Activated CD4-positive, alpha-beta T cell treated with anti-CD3 and anti-CD28 coated beads, Interleukin-2, amount 50 U/mL, for 48 hours (primary cell): ENCODE results near the gene LHFPL4.
"Not testable (repeated sequence)": the region's sequence is repeated elsewhere in the genome, so short reads cannot be mapped to it uniquely, and the experiment has no call there.

Source experiments
- DNase-seq, 2 experiments: peaks; one replicate each; pipeline ENCODE4 v3.0.0-alpha.2; 2020

LHFPL4 gene

DNA sequence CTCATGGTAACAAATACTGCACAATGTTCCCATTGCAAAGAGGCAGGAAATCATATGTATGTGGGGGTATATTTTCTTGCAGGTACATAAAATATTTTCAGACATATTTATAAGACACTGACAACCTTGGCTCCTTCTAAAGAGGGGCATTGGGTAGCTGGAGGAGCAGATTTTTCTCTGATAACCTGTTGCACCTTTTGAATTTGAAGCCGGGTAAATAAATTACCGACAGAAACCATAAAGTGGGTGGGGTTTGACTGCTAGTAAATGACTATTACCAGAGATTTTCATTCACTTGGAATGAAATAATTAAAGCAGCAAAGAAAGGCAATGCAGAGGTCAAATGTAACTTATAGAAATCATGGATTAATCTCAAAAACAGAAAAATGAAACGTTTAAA is 19.2 kb downstream of the LHFPL4 start:
- DNase-seq, result no peak

- DNase-seq, result no peak
Measured at GRCh38 chr3:9525078-9525477, 28.5 kb downstream of the LHFPL4 start.

DNA sequence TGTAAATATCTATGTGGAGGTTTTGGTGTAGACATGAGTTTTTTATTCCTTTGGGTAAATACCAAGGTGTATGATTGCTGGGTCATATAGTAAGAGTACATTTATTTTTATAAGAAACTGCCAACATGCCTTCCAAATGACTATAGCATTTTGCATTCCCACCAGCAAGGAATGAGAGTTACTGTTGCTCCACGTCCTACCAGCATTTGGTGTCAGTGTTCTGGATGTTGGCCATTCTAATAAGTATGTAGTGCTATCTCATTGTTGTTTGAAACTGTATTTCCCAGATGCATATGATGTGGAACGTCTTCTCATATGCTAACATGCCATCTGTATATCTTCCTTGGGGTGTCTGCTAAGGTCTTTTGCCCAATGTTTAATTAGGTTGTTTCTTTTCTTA is 38.7 kb downstream of the LHFPL4 start:
- no peak for DNase-seq

DNA sequence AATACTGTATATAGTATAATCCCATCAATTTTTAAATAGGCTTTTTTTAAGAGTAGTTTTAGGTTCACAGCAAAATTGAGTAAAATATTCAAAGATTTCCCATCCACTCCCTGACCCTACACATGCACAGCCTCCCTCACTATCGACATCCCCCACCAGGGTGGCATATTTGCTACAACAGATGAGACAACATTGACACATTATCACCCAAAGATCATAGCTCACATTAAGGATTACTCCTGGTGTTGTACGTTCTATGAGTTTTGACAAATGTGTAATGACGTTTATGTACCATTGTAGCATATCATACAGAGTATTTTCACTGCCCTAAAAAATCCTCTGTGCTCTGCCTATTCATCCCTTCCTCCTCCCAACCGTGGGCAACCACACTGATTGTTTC is 39.3 kb downstream of the LHFPL4 start:
- no peak for DNase-seq

- no peak for DNase-seq
Measured at GRCh38 chr3:9512456-9513045, 41.1 kb downstream of the LHFPL4 start.

- no peak for DNase-seq
Measured at GRCh38 chr3:9508781-9509180, 44.8 kb downstream of the LHFPL4 start.

GRCh38 chr3:9507586-9508578 is 45.7 kb downstream of the LHFPL4 start:
- DNase-seq, result no peak

DNA sequence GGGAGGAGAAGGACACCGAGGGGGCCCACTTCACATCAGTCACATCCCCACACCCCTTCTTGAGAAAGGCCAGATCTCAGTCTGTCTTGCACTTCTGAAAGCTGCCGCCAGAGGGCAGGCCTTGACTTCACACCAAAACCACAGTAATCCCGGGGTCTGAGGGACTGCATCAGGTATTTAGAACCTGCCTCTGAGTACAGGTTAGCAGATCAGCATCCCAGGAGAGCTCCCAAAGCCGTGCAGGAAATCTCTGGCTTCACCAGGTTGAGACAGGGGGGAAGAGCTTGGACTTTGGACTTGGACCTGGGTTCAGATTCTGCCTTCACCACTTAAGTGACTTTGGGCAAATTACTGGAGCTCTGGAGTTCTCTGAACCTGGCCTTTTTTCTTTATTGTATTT is 50.3 kb downstream of the LHFPL4 start:
- peak; percentile 80 to 85 for DNase-seq

DNA sequence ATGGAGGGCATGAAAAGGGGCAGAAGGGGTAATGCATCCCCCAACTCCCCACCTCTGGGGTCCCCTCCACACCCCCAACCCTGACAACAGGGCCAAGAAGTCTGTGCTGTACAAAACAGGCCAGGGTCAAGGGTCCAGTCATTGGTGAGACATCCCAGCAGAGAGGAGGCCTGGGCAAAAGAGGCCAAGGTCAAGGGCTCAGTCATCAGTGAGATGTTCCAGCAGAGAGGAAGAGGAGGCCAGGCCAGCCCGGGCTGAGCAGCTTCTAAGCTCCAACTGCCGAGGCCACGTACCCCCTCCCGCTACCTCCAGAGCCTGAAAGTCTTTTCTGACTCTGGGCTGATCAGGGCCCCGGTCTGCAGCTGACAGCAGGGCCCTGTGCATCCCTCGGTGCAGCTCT is 52.4 kb downstream of the LHFPL4 start:
- no peak for DNase-seq

DNA sequence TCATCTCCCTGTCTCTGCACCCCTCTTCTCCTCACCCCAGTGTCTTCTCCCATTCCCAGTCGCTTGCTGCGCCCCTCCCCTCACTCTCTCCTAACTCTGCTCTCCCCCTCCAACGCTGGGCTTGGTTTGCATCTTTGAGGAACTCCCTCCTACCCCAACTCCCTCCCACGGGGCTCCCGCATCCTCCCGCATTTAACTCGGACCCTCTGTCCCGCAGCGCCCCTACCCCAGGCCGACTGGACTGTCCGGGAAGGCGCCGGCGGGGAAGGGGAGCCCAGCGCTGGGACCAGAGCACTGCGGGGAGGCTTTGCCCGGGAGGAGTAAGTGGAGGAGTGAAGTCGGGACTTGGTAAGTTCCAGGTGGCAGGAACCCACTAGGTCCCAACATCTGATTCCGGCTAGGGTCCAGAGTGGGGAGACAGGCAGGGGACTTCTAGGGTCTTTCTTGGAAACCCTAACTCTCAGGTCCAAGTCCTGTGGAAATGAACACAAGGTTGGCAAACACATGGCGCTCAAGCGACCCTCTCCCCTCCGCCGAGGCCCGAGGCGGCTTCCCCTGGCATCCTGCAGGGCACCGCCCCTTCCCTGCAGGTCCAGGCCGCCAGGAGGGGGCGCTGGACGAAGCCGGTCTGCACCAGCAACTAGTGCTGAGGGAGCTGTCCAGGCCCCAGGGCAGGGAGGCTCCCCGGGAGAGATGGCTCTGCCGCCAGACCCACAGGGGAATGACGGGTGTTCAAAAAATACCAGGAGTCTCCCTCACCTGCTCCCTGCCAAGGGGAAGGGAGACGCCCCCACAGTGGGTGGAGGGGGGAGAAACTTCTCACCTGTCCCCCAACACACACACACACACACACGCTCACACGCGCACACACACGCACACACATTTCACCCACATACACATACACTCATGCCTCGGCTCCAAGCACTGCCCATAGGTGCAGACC is 53.2 kb downstream of the LHFPL4 start:
- peak; percentile 78 to 82 for DNase-seq

GRCh38 chr3:9499455-9500107 is 54.0 kb downstream of the LHFPL4 start:
- no peak for DNase-seq

- DNase-seq, result no peak
Measured at GRCh38 chr3:9498781-9499180, 54.8 kb downstream of the LHFPL4 start.

DNA sequence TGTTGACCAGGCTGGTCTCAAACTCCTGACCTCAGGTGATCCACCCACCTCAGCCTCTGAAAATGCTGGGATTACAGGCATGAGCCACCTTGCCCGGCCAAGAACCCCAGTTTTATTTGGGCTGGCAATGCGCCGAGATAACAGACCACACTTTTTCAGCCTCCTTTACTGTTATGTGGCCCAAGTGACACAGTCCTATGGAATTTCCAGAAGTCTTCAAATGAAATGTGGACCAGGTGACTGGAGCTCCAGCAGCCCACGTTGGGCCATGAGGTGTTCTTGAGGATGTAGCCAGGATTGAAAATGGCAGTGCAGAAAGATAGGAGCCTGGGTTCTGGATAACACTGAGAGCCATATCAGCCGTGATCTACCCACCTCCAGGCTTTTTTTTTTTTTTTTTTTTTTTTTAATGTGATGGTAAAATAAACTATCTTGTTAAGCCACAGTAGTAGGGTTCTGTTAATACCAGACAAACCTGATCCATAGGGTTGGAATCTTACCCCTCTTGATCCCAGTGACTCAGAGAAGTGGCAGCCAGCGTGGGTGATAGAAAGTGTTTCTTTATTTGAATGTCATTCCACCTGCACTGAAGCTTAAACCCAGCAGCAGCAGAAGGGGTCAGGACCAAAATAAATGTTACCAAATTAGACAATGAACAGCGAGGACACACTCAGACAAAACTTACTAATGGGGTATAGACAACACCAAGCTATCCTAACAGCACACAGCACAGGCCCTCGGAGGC is 55.6 kb downstream of the LHFPL4 start:
- no peak for DNase-seq

DNA sequence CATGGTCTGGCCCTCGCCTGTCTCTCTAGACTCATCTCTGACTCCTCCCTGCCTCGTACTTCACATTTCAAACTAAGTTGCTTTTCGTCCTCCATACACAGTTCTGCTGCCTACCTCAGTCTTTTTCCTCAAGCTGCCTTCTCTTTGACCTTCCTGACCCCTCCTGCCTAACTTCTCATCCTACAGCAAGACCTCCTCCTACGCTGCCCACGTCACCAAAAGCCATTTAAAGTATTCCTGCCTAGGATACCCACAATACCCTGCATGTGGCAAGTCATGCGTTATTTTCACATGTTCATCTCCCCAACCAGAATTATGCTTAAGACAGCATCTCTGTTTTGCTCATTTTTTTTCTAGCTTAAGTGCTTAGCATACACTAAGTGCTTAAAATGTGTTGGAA is 56.7 kb downstream of the LHFPL4 start:
- DNase-seq, result no peak

DNA sequence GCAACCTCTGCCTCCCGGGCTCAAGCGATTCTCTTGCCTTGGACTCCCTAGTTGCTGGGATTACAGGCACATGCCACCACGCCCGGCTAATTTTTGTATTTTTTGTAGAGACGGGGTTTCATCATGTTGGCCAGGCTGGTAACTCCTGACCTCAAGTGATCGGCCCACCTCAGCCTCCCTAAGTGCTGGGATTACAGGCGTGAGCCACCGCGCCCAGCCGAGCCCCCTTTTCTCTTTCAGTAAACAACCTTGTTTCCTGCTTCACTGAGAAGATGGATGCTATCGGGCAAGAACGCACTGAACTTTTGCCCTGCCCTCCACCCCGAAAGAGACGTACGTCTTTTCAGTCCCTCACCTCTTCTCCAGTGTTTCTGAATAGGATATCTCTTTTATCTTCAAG is 59.6 kb downstream of the LHFPL4 start:
- not testable (repeated sequence) for DNase-seq

DNA sequence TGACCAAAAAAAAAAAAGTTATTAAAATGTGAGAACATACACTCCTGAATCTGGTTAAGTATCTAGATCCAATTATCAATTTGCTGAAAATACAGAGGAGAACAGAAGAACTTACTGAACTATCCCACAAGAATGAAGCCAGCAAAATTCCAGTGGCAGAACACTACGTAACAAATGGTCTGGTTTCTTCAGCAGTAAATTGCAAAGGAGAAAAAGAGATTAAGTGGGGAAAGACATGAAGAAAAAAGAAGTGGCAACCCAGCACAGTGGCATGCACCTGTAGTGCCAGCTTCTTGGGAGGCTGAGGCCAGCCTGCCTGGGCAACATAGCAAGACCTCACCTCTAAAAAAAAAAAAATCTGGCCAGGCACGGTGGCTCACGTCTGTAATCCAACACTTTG is 62.1 kb downstream of the LHFPL4 start:
- DNase-seq, result no peak

- no peak for DNase-seq
Measured at GRCh38 chr3:9485248-9485647, 68.4 kb downstream of the LHFPL4 start.

DNA sequence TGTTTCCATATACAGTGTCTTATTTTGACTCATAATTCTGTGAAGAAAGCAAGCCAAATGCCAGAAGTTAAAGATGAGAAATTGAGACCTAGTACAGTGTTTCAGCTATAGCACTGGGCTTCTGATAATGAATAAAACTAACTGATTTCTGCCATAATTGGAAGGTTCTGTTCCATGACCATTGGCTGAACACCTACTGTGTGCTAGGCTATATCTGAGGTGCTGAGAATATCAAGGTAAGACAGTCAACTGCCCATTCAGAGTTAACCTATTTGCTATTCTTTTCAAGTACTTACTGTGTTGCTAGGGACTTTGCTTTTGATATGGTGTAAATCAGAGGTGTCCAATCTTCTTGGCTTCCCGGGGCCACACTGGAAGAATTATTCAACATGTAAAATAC is 73.4 kb downstream of the LHFPL4 start:
- no peak for DNase-seq

DNA sequence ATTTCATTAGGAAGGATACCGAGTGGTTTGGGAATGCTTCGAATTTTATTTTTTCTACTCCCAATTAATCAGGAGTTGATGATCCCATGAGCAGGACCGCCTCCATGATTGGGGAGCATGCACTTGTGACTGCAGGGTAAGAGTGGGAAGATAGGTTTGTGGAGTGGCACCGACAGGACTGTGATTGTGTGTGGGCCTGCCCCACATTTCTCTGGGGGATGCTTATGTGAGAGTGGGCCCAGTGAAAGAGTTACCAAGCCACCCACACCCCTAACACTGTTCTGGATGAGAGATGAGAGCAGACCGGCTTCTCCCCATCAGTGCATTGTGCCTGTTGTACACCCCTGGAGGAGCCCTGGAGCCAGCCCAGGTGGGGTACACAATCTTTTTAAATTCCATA is 76.7 kb downstream of the LHFPL4 start:
- DNase-seq, result no peak

GRCh38 chr3:9474482-9474881 is 79.1 kb downstream of the LHFPL4 start:
- DNase-seq, result no peak

DNA sequence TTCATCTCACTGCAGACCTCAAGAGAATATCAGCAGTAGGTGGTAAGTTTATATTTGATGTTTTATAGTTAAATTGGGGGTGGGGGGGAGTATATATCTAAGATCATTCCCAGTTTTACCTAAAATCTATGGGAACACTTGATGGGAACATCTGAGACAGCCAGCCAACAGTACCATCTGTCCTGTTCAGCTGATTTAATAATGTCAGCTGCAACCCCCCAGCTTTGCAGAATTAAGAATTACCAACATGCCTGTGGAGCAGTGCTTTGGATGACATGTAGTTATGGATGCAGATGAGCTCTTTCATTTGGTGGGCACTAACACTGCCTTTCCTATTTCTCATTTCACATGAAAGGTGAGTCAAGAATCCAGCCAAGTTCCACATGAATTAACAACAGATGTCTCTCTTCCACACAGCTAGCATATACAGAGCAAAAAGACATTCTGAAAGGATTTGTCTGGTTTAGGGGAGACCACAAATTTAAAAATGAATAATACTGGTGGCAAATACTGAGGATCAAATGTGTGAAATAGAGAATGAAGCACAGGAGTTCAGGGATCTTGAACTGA is 80.0 kb downstream of the LHFPL4 start:
- no peak for DNase-seq

DNA sequence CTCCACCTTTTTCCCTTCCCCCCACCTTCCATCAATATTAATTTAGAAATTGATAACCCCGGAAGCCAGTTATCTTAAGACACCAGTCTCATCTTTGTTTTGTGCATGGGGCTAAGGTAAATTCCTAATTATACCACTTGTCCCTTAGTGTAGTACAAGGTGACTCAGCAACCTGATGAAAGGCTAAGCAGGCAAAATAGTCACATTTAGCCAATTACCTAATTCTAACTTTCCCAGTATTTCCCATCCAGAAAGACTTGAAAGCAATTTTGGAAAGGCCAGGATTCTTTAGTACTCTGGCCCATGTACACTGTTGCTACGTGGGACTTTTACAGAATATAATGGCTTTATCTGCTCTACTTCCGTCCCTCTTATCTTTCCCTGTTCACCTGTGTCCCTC is 83.6 kb downstream of the LHFPL4 start:
- no peak for DNase-seq
